ENCODE results near the gene OXCT1.

- no peak for TF ChIP-seq POLR2A (IDR thresholded peaks at IDR 0.05; ENCODE audit: low read depth, low read length)
- TF ChIP-seq, protein P1, sequence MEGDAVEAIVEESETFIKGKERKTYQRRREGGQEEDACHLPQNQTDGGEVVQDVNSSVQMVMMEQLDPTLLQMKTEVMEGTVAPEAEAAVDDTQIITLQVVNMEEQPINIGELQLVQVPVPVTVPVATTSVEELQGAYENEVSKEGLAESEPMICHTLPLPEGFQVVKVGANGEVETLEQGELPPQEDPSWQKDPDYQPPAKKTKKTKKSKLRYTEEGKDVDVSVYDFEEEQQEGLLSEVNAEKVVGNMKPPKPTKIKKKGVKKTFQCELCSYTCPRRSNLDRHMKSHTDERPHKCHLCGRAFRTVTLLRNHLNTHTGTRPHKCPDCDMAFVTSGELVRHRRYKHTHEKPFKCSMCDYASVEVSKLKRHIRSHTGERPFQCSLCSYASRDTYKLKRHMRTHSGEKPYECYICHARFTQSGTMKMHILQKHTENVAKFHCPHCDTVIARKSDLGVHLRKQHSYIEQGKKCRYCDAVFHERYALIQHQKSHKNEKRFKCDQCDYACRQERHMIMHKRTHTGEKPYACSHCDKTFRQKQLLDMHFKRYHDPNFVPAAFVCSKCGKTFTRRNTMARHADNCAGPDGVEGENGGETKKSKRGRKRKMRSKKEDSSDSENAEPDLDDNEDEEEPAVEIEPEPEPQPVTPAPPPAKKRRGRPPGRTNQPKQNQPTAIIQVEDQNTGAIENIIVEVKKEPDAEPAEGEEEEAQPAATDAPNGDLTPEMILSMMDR (IDR thresholded peaks at IDR 0.05; ENCODE audit: extremely low read depth in 1 of 2, insufficient read depth in 1 of 2, low read depth in 1 of 2, low read length in 2 of 2) = no peak
- no peak for TF ChIP-seq FOS (IDR thresholded peaks at IDR 0.05; ENCODE audit: borderline replicate concordance, insufficient read depth, low read length)
- no peak for TF ChIP-seq POLR2AphosphoS5 (IDR thresholded peaks at IDR 0.05; ENCODE audit: insufficient read depth, low read depth, low read length)
- TF ChIP-seq MYC (IDR thresholded peaks at IDR 0.05; ENCODE audit: low read depth, low read length) = no peak
- TF ChIP-seq, protein P2, sequence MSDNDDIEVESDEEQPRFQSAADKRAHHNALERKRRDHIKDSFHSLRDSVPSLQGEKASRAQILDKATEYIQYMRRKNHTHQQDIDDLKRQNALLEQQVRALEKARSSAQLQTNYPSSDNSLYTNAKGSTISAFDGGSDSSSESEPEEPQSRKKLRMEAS (IDR thresholded peaks at IDR 0.05; ENCODE audit: insufficient read depth, insufficient read length) = no peak
- no peak for TF ChIP-seq EZH2 (IDR thresholded peaks at IDR 0.05; ENCODE audit: borderline replicate concordance, low read depth, low read length, severe bottlenecking)
Observed at GRCh38 chr5:41844502-41844901, 25.7 kb downstream of the OXCT1 start.
